B cell (primary cell): Measurements from ENCODE around the gene CASTOR2.

Source experiments
- EZH2 ChIP-seq: IDR thresholded peaks from 2 replicates; pipeline ENCODE4 v1.6.1; 2012; ENCODE audit warnings: borderline replicate concordance, low read depth, mild to moderate bottlenecking, moderate library complexity, low read length; ENCODE audit not compliant: insufficient read depth, poor library complexity, severe bottlenecking
- TF ChIP-seq, protein P1 (sequence below): fragments of 200-600 bp; IDR thresholded peaks from one replicate; pipeline ENCODE4 v1.8.0; 2022; ENCODE audit warnings: antibody characterized with exemption, mild to moderate bottlenecking

DNA sequence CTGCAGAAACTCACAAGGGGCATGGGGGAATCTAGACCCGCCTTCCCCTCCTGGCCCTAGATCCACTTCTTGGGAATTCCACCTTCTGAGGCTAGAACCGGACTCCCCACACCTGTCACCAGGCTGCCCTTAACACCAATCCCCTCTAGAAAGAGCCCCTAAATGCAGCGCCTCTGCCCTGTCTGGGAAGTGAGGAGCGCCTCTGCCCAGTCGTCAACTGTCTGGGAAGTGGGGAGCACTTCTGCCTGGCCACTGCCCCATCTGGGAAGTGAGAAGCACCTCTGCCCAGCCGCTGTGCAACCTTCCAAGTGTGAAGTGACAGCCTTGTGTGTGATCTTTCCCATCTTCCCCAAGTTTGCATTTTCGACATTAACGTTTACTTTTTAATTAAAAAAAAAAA is 100.3 kb downstream of the CASTOR2 start:
- TF ChIP-seq, protein P1, sequence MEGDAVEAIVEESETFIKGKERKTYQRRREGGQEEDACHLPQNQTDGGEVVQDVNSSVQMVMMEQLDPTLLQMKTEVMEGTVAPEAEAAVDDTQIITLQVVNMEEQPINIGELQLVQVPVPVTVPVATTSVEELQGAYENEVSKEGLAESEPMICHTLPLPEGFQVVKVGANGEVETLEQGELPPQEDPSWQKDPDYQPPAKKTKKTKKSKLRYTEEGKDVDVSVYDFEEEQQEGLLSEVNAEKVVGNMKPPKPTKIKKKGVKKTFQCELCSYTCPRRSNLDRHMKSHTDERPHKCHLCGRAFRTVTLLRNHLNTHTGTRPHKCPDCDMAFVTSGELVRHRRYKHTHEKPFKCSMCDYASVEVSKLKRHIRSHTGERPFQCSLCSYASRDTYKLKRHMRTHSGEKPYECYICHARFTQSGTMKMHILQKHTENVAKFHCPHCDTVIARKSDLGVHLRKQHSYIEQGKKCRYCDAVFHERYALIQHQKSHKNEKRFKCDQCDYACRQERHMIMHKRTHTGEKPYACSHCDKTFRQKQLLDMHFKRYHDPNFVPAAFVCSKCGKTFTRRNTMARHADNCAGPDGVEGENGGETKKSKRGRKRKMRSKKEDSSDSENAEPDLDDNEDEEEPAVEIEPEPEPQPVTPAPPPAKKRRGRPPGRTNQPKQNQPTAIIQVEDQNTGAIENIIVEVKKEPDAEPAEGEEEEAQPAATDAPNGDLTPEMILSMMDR, result no peak
- no peak for TF ChIP-seq EZH2
